GM06990 (cell line): ENCODE data around the gene ROR2.

Experiments
- DNase-seq: peaks from one replicate; pipeline ENCODE4 v3.0.0-alpha.2; 2011; ENCODE audit not compliant: insufficient read length; ENCODE audit errors: extremely low read depth
- H3K27me3 ChIP-seq: replicated peaks from 2 replicates; pipeline ENCODE4 v1.6.0; 2011; ENCODE audit warnings: low read length; ENCODE audit not compliant: control insufficient read depth, insufficient read depth
- H3K36me3 ChIP-seq: 2 replicates; pipeline ENCODE4 v1.5.1; 2011; ENCODE audit warnings: low read length; ENCODE audit not compliant: control insufficient read depth, insufficient read depth
- H3K4me3 ChIP-seq: replicated peaks from 2 replicates; pipeline ENCODE4 v1.5.1; 2011; ENCODE audit warnings: low read depth, mild to moderate bottlenecking, control low read depth, low read length
- TF ChIP-seq, protein P1 (sequence below): IDR thresholded peaks from 2 replicates; pipeline ENCODE4 v1.5.1; 2011; ENCODE audit warnings: low read length, control low read depth, mild to moderate bottlenecking, inconsistent platforms; ENCODE audit not compliant: insufficient read depth, poor library complexity, severe bottlenecking

The ROR2 gene

DNA sequence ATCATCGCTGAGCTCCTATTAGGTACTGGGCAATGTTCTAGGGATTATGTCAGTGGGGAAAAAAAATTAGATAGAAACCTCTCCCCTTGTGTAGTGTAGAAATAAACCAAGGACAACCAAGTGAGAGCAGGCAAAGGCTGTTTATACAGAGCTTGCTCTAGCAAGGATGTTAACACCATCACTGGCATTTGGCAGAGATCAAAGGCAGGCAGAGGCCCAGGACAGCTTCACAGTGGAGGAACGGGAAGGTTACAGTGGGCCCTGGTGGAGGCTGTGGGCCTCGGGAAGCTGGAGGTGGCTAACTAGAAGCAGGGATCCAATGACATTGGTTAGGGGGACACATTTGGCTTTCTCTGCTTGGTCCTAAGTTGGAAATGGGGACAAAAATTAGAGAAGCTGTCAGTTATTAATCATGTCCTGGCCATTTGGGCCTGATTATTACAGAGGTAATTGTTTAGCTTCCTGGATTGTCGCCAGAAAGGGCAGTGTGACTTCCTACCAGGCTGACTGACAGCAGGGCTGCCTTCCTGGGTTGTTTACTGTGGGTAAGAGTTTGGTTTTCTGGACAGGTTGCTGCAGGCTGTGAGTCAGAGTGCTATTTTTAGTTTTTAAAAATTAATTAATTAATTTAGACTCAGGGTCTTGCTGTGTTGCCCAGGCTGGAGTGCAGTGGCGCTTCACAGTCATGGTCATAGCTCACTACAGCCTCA, 259.3 kb downstream of the ROR2 start:
- DNase-seq = no peak
- TF ChIP-seq, protein P1, sequence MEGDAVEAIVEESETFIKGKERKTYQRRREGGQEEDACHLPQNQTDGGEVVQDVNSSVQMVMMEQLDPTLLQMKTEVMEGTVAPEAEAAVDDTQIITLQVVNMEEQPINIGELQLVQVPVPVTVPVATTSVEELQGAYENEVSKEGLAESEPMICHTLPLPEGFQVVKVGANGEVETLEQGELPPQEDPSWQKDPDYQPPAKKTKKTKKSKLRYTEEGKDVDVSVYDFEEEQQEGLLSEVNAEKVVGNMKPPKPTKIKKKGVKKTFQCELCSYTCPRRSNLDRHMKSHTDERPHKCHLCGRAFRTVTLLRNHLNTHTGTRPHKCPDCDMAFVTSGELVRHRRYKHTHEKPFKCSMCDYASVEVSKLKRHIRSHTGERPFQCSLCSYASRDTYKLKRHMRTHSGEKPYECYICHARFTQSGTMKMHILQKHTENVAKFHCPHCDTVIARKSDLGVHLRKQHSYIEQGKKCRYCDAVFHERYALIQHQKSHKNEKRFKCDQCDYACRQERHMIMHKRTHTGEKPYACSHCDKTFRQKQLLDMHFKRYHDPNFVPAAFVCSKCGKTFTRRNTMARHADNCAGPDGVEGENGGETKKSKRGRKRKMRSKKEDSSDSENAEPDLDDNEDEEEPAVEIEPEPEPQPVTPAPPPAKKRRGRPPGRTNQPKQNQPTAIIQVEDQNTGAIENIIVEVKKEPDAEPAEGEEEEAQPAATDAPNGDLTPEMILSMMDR = no peak
- H3K4me3 ChIP-seq = no peak overlapping the region
- no peaks in the 10 kb centered on the region for H3K27me3 ChIP-seq
- no peaks in the 10 kb centered on the region for H3K36me3 ChIP-seq

DNA sequence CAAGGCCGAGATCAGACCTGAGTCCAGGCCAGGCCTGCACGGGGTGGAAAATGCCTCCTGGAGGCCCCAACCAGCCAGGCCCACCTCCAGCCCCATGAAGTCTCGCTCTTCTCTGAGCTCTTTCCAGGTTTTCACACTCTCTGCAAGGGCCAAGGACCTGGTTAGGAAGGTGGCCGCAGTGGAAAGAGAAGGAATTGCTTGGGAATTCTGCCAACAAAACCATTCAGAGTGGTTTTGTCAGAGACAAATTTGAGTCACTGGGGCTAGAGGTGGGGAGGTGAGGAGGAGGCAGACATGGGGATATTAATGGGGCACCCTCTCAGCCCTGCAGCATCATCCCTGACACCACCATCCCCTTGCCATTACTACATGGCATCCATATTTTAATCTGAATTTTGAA, 261.0 kb downstream of the ROR2 start:
- Histone ChIP-seq H3K4me3 (no peak overlapping the region), H3K36me3 (no peaks in the 10 kb centered on the region), H3K27me3 (no peaks in the 10 kb centered on the region)
- TF ChIP-seq, protein P1 = no peak
- no peak for DNase-seq

DNA sequence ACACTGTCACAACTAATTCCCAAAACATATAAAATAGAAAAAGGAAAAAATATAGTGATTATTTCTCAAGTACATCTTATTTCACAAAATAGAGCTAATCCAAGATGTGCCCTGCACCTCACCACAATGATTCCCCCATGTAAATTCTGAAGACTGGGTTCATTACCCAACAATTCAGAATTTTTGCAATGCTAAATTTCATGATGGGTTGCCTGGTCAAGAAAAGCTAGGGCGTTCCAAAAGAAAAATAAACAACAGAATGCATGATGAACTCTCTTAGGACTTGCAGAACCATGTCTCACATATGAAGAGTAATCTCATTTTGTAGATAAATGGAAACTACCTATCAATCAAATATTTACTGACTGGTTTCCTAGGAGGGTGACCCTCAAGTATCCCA, 266.8 kb downstream of the ROR2 start:
- no peaks in the 10 kb centered on the region for H3K36me3 ChIP-seq
- H3K27me3 ChIP-seq = no peaks in the 10 kb centered on the region; the same call in 1 of the 2 replicates
- DNase-seq = no peak
- no peak overlapping the region for H3K4me3 ChIP-seq
- TF ChIP-seq, protein P1 = no peak

DNA sequence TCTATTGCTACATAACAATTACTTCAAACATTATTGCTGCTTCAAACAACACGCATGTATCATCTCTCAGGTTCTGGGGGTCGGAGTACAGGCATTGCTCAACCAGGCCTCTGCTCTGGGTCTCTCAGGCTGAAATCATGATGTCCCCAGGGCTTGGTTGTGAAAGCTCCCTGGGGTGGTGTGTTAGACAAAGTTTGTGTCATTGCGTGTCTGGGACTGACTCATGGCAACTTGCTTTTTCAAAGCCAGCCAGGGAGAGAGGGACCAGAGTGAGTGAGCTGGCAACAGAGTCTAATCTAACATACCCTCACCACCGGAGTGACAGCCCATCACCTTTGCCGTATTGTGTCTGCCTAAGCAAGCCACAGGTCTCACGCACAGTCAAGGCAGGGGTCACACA, 267.2 kb downstream of the ROR2 start:
- Histone ChIP-seq H3K36me3 (no peaks in the 10 kb centered on the region), H3K27me3 (no peaks in the 10 kb centered on the region; the same call in 1 of the 2 replicates), H3K4me3 (no peak overlapping the region)
- TF ChIP-seq, protein P1 = no peak
- no peak for DNase-seq

DNA sequence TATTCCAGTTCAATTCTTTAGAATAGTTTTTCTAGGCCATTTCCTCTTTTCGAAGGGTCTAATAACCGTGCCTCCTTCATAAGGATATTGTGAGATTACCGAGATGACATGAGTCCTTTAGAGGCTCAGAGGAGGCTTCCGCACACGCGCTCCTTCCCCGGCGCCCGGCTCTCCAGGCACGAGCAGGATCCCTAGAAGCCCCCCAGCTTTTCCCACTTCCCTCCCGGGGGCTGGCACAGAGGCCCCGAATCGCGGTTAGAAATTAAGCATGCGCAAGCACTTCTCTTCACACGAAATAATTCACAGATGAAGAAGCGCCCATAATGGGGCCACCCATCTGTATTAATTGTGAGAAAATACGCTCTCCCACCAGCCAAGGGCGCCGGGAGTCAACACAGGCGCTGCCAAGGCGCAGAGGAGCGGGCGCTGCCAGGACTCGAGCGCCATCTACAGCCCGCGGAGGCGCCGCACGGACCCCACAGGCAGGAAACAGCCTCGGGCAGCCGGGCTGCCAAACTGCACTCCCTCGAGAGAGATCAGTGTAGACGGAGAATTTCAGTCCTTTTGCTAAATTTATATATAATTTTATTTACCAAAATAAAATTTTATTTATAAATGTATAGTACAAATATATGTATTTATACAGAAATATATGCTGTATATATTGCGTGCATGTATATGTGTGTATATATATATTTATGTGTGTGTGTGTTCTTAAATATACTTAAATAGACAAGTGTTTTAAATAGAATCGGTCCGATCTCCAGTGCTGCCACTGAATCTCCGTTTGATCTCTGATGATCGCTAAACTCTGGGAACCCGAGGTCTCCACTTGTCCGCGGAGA, 268.3 kb downstream of the ROR2 start:
- no peaks in the 10 kb centered on the region for H3K36me3 ChIP-seq
- H3K27me3 ChIP-seq = no peaks in the 10 kb centered on the region; the same call in 1 of the 2 replicates
- H3K4me3 ChIP-seq = no peak overlapping the region
- peak; percentile 64 for DNase-seq
- TF ChIP-seq, protein P1 = peak; percentile 95
